GM10266 (cell line): ENCODE data around the gene SNX13.
"Not testable (repeated sequence)": the region's sequence is repeated elsewhere in the genome, so short reads cannot be mapped to it uniquely, and the experiment has no call there.

Experiments
- DNase-seq: peaks from one replicate; pipeline ENCODE4 v3.0.0; 2012; ENCODE audit errors: extremely low spot score
- TF ChIP-seq, protein P1 (sequence below): IDR thresholded peaks from 2 replicates; pipeline ENCODE4 v1.5.1; 2012; ENCODE audit warnings: mild to moderate bottlenecking, low read depth; ENCODE audit not compliant: control insufficient read depth, insufficient read depth; ENCODE audit errors: missing control alignments

Gene SNX13

DNA sequence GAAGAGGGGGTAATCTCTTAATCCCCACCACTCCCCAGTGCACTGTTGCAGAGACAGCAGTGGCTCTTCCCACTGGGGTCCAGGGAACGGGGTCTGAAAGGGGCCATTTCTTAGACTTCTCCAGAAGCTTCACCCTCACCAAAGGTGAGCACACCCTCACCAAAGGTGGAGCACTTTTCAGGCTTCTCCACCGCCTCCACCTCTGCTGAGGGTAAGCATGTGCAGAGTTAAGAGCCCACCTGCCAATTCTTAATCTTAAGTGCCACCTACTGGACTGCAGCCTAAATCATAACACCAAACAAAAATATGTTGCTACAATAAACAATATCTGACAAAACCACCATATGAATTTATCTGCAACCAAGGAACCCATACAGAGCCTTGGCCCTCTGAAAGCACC is 27.0 kb downstream of the SNX13 start:
- DNase-seq = no peak
- TF ChIP-seq, protein P1, sequence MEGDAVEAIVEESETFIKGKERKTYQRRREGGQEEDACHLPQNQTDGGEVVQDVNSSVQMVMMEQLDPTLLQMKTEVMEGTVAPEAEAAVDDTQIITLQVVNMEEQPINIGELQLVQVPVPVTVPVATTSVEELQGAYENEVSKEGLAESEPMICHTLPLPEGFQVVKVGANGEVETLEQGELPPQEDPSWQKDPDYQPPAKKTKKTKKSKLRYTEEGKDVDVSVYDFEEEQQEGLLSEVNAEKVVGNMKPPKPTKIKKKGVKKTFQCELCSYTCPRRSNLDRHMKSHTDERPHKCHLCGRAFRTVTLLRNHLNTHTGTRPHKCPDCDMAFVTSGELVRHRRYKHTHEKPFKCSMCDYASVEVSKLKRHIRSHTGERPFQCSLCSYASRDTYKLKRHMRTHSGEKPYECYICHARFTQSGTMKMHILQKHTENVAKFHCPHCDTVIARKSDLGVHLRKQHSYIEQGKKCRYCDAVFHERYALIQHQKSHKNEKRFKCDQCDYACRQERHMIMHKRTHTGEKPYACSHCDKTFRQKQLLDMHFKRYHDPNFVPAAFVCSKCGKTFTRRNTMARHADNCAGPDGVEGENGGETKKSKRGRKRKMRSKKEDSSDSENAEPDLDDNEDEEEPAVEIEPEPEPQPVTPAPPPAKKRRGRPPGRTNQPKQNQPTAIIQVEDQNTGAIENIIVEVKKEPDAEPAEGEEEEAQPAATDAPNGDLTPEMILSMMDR = peak; percentile 6

DNA sequence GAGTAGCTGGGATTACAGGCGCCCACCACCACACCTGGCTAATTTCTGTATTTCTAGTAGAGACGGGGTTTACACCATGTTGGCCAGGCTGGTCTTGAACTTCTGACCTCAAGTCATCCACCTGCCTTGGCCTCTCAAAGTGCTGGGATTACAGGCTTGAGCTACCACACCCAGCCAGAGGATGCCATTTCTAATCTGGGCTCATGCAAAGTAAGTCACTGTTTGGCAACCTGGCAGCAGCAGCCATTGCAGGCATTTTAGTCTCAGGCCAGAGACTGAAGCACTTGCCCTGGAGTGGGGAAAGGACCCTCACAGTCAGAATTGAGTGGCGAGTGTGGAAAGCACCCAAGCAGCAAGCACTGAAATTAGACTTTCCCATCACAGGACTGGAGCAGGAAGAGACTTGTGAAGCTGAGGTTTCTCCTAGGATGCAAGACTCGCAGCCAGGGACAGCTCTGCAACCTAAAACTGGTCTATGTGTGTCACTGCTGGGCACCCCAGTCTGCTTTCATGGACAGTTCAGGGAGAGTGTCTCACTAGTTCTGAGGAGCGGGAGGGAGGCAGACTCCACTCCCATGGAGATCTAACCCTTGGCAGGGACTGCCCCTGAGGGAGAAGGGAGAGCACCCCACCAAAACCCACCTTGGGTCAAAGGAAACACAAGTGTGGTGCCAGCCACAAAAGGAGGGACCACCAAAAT is 27.6 kb downstream of the SNX13 start:
- TF ChIP-seq, protein P1 = no peak
- DNase-seq = no peak

DNA sequence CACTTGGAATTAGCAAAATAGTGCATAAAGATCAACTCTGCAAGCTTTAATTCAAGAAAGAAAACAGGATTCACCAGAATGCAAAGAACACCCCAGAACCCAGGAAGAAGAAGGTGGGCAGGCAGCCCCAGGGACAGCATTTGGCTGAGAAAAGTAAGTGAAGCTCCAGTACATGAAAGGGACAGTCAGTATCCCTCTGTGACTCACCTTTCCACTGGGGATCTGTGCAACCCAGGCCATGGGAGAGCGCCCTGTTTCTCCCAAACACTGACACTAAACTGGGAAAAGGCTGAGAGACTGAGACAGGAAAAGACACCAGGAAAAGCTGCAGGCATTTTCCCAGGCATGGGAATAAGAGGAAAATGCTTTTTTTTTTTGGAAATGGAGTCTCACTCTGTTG is 28.2 kb downstream of the SNX13 start:
- DNase-seq = no peak

DNA sequence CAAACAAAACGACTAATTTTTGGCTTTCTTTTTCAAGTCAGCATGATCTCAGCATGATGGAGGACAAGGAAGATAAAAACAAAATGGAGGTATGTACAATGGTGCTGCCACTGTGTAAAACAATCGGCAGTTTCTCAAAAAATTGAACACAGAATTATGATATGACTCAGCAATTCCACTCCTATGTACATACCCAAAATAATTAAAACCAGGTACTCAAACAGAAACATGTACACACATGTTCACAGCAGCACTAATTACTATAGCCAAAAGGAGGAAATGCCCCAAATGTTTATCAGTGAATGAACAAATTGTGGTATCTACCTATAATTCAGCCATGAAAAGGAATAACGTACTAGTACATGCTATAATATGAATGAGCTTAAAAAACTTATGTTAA is 29.9 kb downstream of the SNX13 start:
- DNase-seq = no peak
- TF ChIP-seq, protein P1 = no peak

More for the DNA sequence above, 28.2 kb downstream of the SNX13 start:
- TF ChIP-seq, protein P1 = no peak

DNA sequence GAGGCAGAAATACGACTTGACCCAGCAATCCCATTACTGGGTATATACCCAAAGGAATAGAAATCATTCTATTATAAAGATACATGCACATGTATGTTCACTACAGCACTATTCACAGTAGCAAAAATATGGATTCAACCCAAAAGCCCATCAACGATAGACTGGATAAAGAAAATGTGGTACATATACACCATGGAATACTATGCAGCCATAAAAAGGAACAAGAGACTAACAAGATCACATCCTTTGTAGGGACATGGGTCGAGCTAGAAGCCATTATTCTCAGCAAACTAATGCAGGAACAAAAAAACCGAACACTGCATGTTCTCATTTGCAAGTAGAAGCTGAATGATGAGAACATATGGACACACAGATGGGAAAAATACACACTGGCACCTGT is 31.0 kb downstream of the SNX13 start:
- DNase-seq = not testable (repeated sequence)

DNA sequence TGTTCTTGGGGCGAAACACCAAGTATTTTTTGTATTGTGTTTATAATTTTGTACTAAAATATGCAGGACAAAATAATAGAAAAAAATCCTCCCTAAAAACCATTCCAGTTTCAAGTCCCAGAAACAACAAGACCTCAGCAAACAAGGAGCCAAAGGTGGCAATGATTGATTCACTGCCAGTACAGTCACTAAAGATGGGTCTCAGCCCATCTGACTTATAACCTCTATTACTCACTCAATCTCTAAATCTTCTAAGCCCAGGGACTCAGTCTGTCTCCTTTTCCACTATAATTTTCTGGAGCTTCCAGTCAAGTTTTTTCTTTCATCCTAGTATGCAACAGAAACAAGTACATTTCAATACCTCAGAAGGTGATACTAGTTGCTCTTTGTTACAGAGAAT is 33.3 kb downstream of the SNX13 start:
- no peak for DNase-seq
- TF ChIP-seq, protein P1 = no peak

DNA sequence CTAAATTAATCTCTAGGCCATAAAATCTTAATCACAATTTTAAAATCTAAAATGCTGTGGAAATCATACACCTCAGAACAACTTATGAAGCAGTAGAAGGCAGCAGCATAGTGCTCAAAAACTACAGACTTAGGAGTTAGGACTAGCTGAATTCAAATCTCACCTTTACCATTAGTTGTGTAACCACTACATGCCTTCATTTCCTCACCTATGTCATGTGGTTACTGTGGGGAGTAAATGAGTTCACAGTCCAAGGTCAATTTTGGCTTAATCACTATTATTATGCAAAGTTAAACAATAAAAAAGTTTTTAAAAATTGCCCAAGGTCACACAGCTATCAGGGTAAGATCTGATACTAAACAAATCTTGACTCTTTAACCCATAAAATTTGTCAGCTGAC is 37.0 kb downstream of the SNX13 start:
- no peak for DNase-seq
- TF ChIP-seq, protein P1 = no peak

DNA sequence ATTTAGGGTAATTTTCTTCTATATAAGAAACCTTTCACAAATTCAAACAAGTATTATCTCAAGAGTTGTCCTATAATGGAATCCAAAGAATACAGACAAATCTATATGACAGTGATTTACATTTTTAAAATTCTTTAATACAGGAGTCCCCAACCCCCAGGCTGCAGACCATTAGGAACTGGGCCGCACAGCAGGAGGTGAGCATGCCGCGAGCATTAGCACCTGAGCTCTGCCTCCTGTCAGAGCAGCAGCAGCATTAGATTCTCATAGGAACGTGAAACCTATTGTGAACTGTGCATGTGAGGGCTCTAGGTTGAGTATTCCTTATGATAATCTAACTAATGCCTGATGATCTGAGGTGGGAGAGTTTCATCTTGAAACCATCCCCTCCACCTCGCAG is 37.7 kb downstream of the SNX13 start:
- DNase-seq = no peak
- TF ChIP-seq, protein P1 = no peak
